ENCODE results near the gene CCDC50. TPM values are rescaled to one million over a fixed set of nuclear protein-coding genes. Genes with fewer than 3 reads are reported as not detected.

Gene CCDC50
- total RNA-seq, 1 experiment from 2014 or later, result 47.8 TPM

- H3K4me1 ChIP-seq (ENCODE audit: control insufficient read depth in 1 of 2, insufficient read depth in 2 of 2, low read length in 2 of 2), result no peaks in the 10 kb centered on the region; a peak in 1 of 4 replicates
- BruUV-seq (replicated peaks), result no TSS peak
- H3K9me3 ChIP-seq (ENCODE audit: control insufficient read depth in 1 of 2, insufficient read depth in 1 of 2, low read depth in 1 of 2, low read length in 2 of 2), result no peaks in the 10 kb centered on the region
- POLR2A ChIA-PET, result no interaction called here
- no peak overlapping the region for H3K9ac ChIP-seq (ENCODE audit: low read length)
- CTCF ChIA-PET, result no interaction called here
- TF ChIP-seq EZH2 (IDR thresholded peaks at IDR 0.05), result no peak
- no peak for TF ChIP-seq JUND (IDR thresholded peaks at IDR 0.05)
- no peak for TF ChIP-seq ZNF274 (IDR thresholded peaks at IDR 0.05; ENCODE audit: low read depth, low read length)
- no peak for TF ChIP-seq POLR2A (IDR thresholded peaks at IDR 0.05; ENCODE audit: borderline replicate concordance, extremely low read depth, insufficient read depth, insufficient read length)
- no peak for TF ChIP-seq SP1 (IDR thresholded peaks at IDR 0.05; ENCODE audit: low read depth)
- TF ChIP-seq RAD21 (IDR thresholded peaks at IDR 0.05; ENCODE audit: low read depth), result no peak
- TF ChIP-seq SIN3A (IDR thresholded peaks at IDR 0.05; ENCODE audit: low read depth), result no peak
- TF ChIP-seq SRF (IDR thresholded peaks at IDR 0.05; ENCODE audit: low read depth), result no peak
- no peak for TF ChIP-seq POLR2AphosphoS5 (IDR thresholded peaks at IDR 0.05; ENCODE audit: low read depth, low read length)
- no peak for TF ChIP-seq CBX3 (IDR thresholded peaks at IDR 0.05; ENCODE audit: low read depth)
- TF ChIP-seq ELF1 (IDR thresholded peaks at IDR 0.05; ENCODE audit: borderline replicate concordance, low read depth), result no peak
- no peak for TF ChIP-seq EGR1 (IDR thresholded peaks at IDR 0.05; ENCODE audit: low read depth)
- no peak for TF ChIP-seq CTCF (IDR thresholded peaks at IDR 0.05 in 2 of 3, conservative IDR thresholded peaks at IDR 0.05 in 1 of 3; ENCODE audit: borderline replicate concordance in 1 of 3, insufficient read depth in 1 of 3, low read depth in 2 of 3, low read length in 2 of 3)
- TF ChIP-seq REST (IDR thresholded peaks at IDR 0.05; ENCODE audit: low read depth), result no peak
- TF ChIP-seq TCF7L2 (IDR thresholded peaks at IDR 0.05; ENCODE audit: borderline replicate concordance, extremely low read depth, insufficient read depth, insufficient read length), result no peak
- TF ChIP-seq MAX (IDR thresholded peaks at IDR 0.05), result no peak
- no peaks in the 10 kb centered on the region for H3K27me3 ChIP-seq (ENCODE audit: insufficient read depth, low read length)
- no peak overlapping the region for H3K4me2 ChIP-seq (ENCODE audit: low read length)
- H3K27ac ChIP-seq (ENCODE audit: low read depth, low read length), result no peak overlapping the region
- H4K20me1 ChIP-seq (ENCODE audit: insufficient read depth), result no peaks in the 10 kb centered on the region
- H3K9me2 ChIP-seq (ENCODE audit: insufficient read depth), result no peaks in the 10 kb centered on the region
- RAD21 ChIA-PET (ENCODE audit: low non-redundant PET in 1 of 2, low total read pairs in 2 of 2, uncharacterized antibody in 2 of 2, unreplicated experiment in 2 of 2), result no interaction called here
- ATAC-seq, result no peak
- no peak overlapping the region for H3K4me3 ChIP-seq (replicated peaks in 1 of 2; ENCODE audit: low read depth in 1 of 2, low read length in 2 of 2)
- no peak for DNase-seq (ENCODE audit: low read depth, low spot score)
- intact Hi-C loops (cut with micrococcal nuclease), result loop anchor here (1.0 to 2.0 kb wide), 3 partner anchors 392 to 1027 kb away; no protein-coding TSS in a partner anchor
- H3K79me2 ChIP-seq (ENCODE audit: insufficient read depth, low read length), result no peaks in the 10 kb centered on the region
- no peaks in the 10 kb centered on the region for H3K36me3 ChIP-seq (ENCODE audit: control insufficient read depth in 1 of 2, insufficient read depth in 2 of 2, low read length in 2 of 2)
- no peak overlapping the region for H2AFZ ChIP-seq (ENCODE audit: low read depth, low read length, poor library complexity, severe bottlenecking)
Measured at GRCh38 chr3:191417457-191417729, 88.2 kb downstream of the CCDC50 start.

Measured in HCT116 (cell line).